Measurements from ENCODE around the gene NEK1. TPM values are rescaled to one million over a fixed set of nuclear protein-coding genes. Genes with fewer than 3 reads are reported as not detected.

The NEK1 gene
- total and polyA plus RNA-seq, 12 donors: 3.6 to 18.6 (median 15.0) TPM

GRCh38 chr4:169604903-169605331 lies 7.5 kb downstream of the NEK1 start:
- peaks cover 0 to 33% (median 9%) of the 10 kb centered on the region in 9 donors for H3K36me3 ChIP-seq
- H3K27ac ChIP-seq: peak overlapping the region in 5 of 10 donors; percentile 2 to 35 (median 31)
- no peaks in the 10 kb centered on the region for H3K9me3 ChIP-seq
- no peak for ATAC-seq
- 88 to 94% methylated on average over 1 of the region's 1 CpG for WGBS, 2 donors
- TF ChIP-seq CTCF (IDR thresholded peaks at IDR 0.05): no peak
- DNase-seq: no peak
- intact Hi-C loops (cut with DNase I): no loop called here
- H3K4me3 ChIP-seq: no peak overlapping the region
- H3K27me3 ChIP-seq: no peaks in the 10 kb centered on the region
- peaks cover 0 to 22% (median 11%) of the 10 kb centered on the region in 9 donors for H3K4me1 ChIP-seq

- H3K36me3 ChIP-seq: peaks cover 0 to 39% (median 9%) of the 10 kb centered on the region in 9 donors
- peaks cover 0 to 18% (median 9%) of the 10 kb centered on the region in 9 donors for H3K4me1 ChIP-seq
- WGBS, 2 donors: 39 to 41% methylated on average over 1 of the region's 1 CpG
Measured at GRCh38 chr4:169604131-169604900, 8.1 kb downstream of the NEK1 start.

GRCh38 chr4:169603312-169603711 lies 9.1 kb downstream of the NEK1 start:
- ATAC-seq (no peak), DNase-seq (no peak)
- Histone ChIP-seq H3K4me3 (no peak overlapping the region), H3K36me3 (peaks cover 0 to 44% (median 9%) of the 10 kb centered on the region in 9 donors), H3K9me3 (no peaks in the 10 kb centered on the region), H3K4me1 (peaks cover 0 to 18% (median 9%) of the 10 kb centered on the region in 9 donors), H3K27ac (no peak overlapping the region), H3K27me3 (no peaks in the 10 kb centered on the region)
- no peak for TF ChIP-seq CTCF (IDR thresholded peaks at IDR 0.05)
- intact Hi-C loops (cut with DNase I): no loop called here
- 92 to 93% methylated on average over 2 of the region's 2 CpGs for WGBS, 2 donors

More at GRCh38 chr4:169604131-169604900, 8.1 kb downstream of the NEK1 start:
- DNase-seq: no peak
- peak in 4 of 8 donors; percentile 52 to 77 (median 66) for ATAC-seq
- Histone ChIP-seq H3K27me3 (no peaks in the 10 kb centered on the region), H3K9me3 (no peaks in the 10 kb centered on the region), H3K4me3 (no peak overlapping the region), H3K27ac (peak overlapping the region in 5 of 10 donors; percentile 2 to 35 (median 31))
- intact Hi-C loops (cut with DNase I): no loop called here
- TF ChIP-seq CTCF (IDR thresholded peaks at IDR 0.05): no peak

DNA sequence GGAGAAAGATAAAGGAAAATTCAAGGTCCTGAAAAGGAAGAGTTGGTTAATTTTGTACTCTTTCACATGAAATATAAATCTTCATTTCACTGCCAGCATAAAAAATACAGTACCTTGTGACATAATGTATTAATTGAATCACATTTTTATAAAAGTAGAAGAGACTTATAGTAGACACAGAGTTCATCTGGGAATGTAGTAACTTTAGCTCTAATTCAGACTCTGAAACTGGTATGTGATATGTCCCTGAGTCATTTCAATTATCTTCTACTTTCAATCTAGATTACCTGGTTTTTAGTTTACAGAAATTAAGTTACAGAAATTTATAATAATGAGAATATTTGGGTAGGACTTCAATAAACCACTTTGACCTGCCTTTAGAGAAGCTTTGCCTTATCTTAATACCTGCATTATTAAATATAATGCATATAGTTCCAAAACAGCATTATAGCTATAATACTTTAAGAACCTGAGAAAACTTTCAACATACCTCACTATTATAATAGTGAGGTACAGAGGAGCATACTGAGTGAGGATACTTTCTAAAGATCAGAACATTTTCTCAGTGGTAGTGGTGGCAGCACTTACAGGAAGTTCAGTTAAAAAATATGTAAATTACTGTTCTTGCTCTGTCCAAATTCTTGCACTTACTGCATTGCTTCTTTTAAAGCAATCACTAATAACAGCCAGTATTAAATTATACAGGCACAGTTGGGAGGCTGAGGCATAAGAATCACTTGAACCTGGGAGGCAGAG lies 11.2 kb downstream of the NEK1 start:
- no peak for DNase-seq
- peaks cover 0 to 60% (median 9%) of the 10 kb centered on the region in 9 donors for H3K36me3 ChIP-seq
- intact Hi-C loops (cut with DNase I): no loop called here

More for the DNA sequence above, 11.2 kb downstream of the NEK1 start:
- no peak overlapping the region for H3K4me3 ChIP-seq
- no peak overlapping the region for H3K27ac ChIP-seq
- no peaks in the 10 kb centered on the region for H3K27me3 ChIP-seq
- H3K9me3 ChIP-seq: no peaks in the 10 kb centered on the region
- ATAC-seq: no peak
- peaks cover 0 to 18% (median 9%) of the 10 kb centered on the region in 9 donors for H3K4me1 ChIP-seq
- TF ChIP-seq CTCF (IDR thresholded peaks at IDR 0.05): no peak
